Liver (tissue), 3 donors: Measurements from ENCODE around the gene FLAD1.

ENCODE experiments used
- EGR1 ChIP-seq, 2 donors: IDR thresholded peaks; 2 replicates each; pipeline ENCODE4 v1.6.1; 2016 to 2018; ENCODE audit warnings: antibody characterized with exemption in 2 of 2, low read depth in 2 of 2
- FOXA1 ChIP-seq: IDR thresholded peaks from 2 replicates; pipeline ENCODE4 v1.6.1; 2016; ENCODE audit warnings: antibody characterized with exemption
- GABPA ChIP-seq, 2 donors: IDR thresholded peaks in 1 of 2; conservative IDR thresholded peaks in 1 of 2; 2 replicates each; pipeline ENCODE4 v1.6.1; 2016; ENCODE audit warnings: antibody characterized with exemption in 2 of 2, mild to moderate bottlenecking in 1 of 2, moderate library complexity in 1 of 2
- RAD21 ChIP-seq, 2 donors: IDR thresholded peaks; 2 replicates each; pipeline ENCODE4 v1.6.1; 2016; ENCODE audit warnings: antibody characterized with exemption in 2 of 2, mild to moderate bottlenecking in 2 of 2
- SP1 ChIP-seq: IDR thresholded peaks from 2 replicates; pipeline ENCODE4 v1.6.1; 2018; ENCODE audit warnings: antibody characterized with exemption, mild to moderate bottlenecking
- TAF1 ChIP-seq: conservative IDR thresholded peaks from 2 replicates; pipeline ENCODE4 v1.6.1; 2016; ENCODE audit warnings: antibody characterized with exemption, mild to moderate bottlenecking
- TF ChIP-seq, protein P1 (sequence below): fragments of 150-350 bp; IDR thresholded peaks from 2 replicates; pipeline ENCODE4 v1.5.1; 2017; ENCODE audit warnings: improper control_type of control experiment, low read depth, low read length; ENCODE audit not compliant: missing input control
- TF ChIP-seq, protein P2 (sequence below): IDR thresholded peaks from 2 replicates; pipeline ENCODE4 v1.6.1; 2016; ENCODE audit warnings: antibody characterized with exemption, mild to moderate bottlenecking
- donor health status: healthy.
- donor health status: healthy.

DNA sequence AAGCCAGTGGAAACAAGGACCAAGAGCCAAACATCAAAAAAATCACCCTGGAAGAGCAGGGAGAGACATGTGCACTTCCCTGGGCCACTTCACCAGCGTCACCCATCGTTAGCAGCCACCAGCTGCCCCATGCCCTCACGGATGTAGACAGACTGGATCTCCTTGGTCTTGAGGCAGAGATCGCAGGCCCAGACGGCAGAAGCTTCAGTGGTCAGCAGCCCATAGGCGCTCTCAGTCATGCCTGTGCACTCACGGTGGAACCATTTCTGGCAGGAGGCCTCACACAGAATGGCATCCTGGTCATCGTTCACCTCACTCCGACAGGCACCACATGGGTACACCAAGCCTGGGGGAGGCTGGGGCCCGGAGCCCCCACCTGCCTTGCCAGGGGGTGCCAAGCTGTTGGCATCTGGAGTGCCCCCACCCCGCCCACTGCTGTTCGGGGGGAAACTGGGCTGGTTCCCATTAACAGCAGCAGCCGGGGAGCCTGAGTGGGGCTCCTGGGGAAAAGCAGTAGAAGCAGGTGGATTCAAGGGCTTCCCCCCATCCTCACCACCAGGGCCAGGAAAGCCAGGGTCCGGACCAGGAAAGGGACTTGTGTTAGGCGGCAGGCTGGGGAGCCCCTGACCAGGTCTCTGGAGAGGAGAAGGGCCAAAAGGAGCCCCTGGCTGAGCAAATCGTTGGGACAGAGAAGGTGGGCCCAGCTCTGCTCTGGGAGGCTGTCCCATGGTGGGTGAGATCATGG is 24.3 kb upstream of the FLAD1 start:
- TF ChIP-seq, protein P1, sequence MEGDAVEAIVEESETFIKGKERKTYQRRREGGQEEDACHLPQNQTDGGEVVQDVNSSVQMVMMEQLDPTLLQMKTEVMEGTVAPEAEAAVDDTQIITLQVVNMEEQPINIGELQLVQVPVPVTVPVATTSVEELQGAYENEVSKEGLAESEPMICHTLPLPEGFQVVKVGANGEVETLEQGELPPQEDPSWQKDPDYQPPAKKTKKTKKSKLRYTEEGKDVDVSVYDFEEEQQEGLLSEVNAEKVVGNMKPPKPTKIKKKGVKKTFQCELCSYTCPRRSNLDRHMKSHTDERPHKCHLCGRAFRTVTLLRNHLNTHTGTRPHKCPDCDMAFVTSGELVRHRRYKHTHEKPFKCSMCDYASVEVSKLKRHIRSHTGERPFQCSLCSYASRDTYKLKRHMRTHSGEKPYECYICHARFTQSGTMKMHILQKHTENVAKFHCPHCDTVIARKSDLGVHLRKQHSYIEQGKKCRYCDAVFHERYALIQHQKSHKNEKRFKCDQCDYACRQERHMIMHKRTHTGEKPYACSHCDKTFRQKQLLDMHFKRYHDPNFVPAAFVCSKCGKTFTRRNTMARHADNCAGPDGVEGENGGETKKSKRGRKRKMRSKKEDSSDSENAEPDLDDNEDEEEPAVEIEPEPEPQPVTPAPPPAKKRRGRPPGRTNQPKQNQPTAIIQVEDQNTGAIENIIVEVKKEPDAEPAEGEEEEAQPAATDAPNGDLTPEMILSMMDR: no peak
- TF ChIP-seq SP1: no peak
- no peak for TF ChIP-seq TAF1
- no peak for TF ChIP-seq FOXA1
- TF ChIP-seq RAD21 (IDR thresholded peaks at IDR 0.05): no peak
- TF ChIP-seq, protein P2, sequence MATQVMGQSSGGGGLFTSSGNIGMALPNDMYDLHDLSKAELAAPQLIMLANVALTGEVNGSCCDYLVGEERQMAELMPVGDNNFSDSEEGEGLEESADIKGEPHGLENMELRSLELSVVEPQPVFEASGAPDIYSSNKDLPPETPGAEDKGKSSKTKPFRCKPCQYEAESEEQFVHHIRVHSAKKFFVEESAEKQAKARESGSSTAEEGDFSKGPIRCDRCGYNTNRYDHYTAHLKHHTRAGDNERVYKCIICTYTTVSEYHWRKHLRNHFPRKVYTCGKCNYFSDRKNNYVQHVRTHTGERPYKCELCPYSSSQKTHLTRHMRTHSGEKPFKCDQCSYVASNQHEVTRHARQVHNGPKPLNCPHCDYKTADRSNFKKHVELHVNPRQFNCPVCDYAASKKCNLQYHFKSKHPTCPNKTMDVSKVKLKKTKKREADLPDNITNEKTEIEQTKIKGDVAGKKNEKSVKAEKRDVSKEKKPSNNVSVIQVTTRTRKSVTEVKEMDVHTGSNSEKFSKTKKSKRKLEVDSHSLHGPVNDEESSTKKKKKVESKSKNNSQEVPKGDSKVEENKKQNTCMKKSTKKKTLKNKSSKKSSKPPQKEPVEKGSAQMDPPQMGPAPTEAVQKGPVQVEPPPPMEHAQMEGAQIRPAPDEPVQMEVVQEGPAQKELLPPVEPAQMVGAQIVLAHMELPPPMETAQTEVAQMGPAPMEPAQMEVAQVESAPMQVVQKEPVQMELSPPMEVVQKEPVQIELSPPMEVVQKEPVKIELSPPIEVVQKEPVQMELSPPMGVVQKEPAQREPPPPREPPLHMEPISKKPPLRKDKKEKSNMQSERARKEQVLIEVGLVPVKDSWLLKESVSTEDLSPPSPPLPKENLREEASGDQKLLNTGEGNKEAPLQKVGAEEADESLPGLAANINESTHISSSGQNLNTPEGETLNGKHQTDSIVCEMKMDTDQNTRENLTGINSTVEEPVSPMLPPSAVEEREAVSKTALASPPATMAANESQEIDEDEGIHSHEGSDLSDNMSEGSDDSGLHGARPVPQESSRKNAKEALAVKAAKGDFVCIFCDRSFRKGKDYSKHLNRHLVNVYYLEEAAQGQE: no peak
- no peak for TF ChIP-seq EGR1 (IDR thresholded peaks at IDR 0.05; ENCODE audit: low read depth in 2 of 2)
- TF ChIP-seq GABPA (IDR thresholded peaks at IDR 0.05 in 1 of 2, conservative IDR thresholded peaks at IDR 0.05 in 1 of 2): no peak
